HEK293 (cell line): ENCODE results near the gene SLF2.

Experiments used
- CTCF ChIP-seq: fragments of 450-650 bp; formaldehyde crosslinking; IDR thresholded peaks from 2 replicates; pipeline ENCODE4 v1.5.1; 2016; ENCODE audit warnings: missing biosample characterization, missing genetic modification characterization
- PRDM1 ChIP-seq: fragments of 450-650 bp; formaldehyde crosslinking; IDR thresholded peaks from 2 replicates; pipeline ENCODE4; 2016; ENCODE audit warnings: missing biosample characterization, missing genetic modification characterization
- ZBTB11 ChIP-seq: fragments of 450-650 bp; formaldehyde crosslinking; conservative IDR thresholded peaks from 2 replicates; pipeline ENCODE4 v1.5.1; 2016; ENCODE audit warnings: low read depth, missing biosample characterization, missing genetic modification characterization
- ZNF133 ChIP-seq: fragments of 450-650 bp; formaldehyde crosslinking; IDR thresholded peaks from 2 replicates; pipeline ENCODE4 v1.5.1; 2016; ENCODE audit warnings: missing biosample characterization, missing genetic modification characterization
- ZNF529 ChIP-seq: fragments of 450-650 bp; formaldehyde crosslinking; IDR thresholded peaks from 2 replicates; pipeline ENCODE4 v1.5.1; 2017; ENCODE audit warnings: missing genetic modification characterization, missing biosample characterization; ENCODE audit not compliant: insufficient replicate concordance
- ZNF530 ChIP-seq: fragments of 450-650 bp; formaldehyde crosslinking; IDR thresholded peaks from 2 replicates; pipeline ENCODE4 v1.5.1; 2016; ENCODE audit warnings: low read depth, missing biosample characterization, missing genetic modification characterization
- ZNF580 ChIP-seq: fragments of 450-650 bp; formaldehyde crosslinking; IDR thresholded peaks from 2 replicates; pipeline ENCODE4 v1.5.1; 2016; ENCODE audit warnings: missing biosample characterization, missing genetic modification characterization
- ZNF707 ChIP-seq: fragments of 450-650 bp; formaldehyde crosslinking; IDR thresholded peaks from 2 replicates; pipeline ENCODE4 v1.5.1; 2016; ENCODE audit warnings: missing biosample characterization, missing genetic modification characterization

GRCh38 chr10:100911472-100911871 is 1.3 kb upstream of the SLF2 start:
- TF ChIP-seq ZNF707 (tag by site-specific recombination) (no peak), PRDM1 (tag by site-specific recombination) (no peak), ZNF133 (no peak), ZBTB11 (tag by site-specific recombination) (no peak), ZNF529 (tag by site-specific recombination) (no peak), ZNF580 (tag by site-specific recombination) (no peak), CTCF (tag by site-specific recombination) (no peak), ZNF530 (tag by site-specific recombination) (no peak)
